HG03139 (cell line): ENCODE results near the gene EREG.
A peak's percentile ranks its signal among the peaks of the same experiment; 100 is the strongest.

Source experiments
- ATAC-seq: cut with Tn5 transposase; IDR thresholded peaks from one replicate; pipeline ENCODE4 v1.9.1; 2021; ENCODE audit not compliant: unreplicated experiment

EREG gene, protein sequence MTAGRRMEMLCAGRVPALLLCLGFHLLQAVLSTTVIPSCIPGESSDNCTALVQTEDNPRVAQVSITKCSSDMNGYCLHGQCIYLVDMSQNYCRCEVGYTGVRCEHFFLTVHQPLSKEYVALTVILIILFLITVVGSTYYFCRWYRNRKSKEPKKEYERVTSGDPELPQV

DNA sequence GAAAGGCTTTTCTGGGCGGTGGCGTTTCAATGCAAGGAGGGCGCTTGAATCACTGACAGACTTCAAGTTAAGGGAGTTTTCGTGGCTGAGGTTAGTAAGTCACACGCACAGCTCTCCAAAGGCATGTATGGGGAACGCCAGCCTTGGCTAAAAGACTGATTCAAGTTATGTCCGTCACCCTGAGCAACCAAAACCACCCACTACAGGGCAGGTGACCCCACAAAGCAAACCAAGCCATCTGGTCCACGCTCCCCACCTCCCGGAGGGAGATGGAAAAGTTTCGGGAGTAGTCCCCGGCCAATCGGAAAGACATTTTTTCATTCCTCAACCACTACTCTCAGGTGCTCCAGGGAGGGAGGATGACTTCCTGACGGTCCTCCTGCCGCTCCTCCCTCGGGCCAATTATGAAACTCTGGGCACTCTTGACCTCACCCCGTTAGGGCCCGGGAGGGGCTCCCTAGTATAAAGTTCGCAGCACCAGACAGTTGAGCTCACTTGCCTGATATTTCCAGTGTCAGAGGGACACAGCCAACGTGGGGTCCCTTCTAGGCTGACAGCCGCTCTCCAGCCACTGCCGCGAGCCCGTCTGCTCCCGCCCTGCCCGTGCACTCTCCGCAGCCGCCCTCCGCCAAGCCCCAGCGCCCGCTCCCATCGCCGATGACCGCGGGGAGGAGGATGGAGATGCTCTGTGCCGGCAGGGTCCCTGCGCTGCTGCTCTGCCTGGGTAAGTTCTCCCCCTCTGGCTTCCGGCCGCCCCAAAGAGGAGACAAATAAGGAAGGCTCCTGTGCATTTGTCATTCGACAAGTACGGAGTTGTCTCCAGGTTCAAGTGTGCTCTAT, at the start of gene EREG:
TSS of gene EREG (plus strand) at position 494 of the 840 bp plus-strand sequence. CDS start at position 658, 164 bp downstream.
- peak; percentile 53 for ATAC-seq

DNA sequence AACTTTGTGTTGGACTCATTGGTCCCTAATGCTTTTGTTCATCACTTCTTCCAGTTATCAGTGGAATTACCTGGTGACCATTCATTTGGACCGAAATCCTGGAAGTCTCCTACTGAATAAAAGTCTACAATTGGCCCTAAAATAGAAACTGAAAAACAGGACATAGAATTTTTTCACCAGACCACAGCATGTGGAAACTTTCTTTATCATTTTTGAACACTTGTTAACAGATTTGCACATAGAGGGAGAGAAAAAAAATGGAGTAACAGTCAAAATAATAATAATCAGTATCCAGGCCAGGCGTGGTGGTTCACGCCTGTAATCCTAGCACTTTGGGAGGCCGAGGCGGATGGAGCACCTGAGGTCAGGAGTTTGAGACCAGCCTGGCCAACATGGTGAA, 49.6 kb upstream of the EREG start:
- no peak for ATAC-seq

DNA sequence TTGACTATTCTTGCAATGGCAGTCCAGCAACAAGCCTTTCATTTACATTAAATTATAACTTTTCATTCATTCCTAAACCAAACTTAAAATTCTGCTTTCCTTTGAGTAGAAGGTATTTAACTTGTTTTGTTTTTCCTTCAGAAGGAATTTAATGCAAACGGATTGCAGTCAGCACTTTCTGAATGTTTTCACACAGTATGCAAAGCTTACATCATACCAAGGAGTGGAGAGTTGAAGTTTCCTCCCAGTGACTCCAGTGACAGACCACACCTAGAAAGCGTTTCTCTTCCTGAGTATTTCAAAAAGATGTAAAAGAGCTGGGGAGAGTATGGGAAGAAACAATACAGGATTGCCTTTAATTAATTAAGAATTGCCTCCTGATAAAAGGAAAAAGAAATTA, 48.5 kb upstream of the EREG start:
- no peak for ATAC-seq

DNA sequence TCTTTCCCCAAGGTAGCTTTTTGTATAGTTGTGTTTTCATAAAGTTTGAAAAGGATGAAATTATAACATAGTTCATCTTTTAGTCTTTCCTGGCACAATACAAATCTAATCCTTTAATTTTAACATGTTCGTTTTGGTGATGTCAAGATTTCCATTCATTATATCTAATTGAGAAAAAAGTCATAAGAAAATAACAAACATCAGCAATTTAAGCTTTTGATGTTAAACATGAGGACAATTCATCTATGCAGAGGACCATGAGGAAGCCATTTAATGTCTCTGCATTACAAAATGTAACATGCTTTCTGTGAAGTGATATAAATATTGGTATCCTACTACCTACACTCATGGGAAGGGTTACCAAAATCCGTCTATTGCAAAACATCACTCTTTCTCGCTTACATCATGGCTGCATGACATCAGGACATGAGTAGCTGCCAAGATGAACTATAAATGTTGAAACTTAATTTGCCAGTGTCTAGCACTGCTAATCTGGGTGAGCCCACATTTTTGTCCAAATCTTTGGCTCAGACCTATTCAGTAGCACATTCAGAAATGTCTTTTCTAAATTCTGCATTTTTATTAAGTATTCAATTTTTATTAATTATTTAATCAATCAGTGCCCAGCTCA, 47.2 kb upstream of the EREG start:
- ATAC-seq, result no peak

DNA sequence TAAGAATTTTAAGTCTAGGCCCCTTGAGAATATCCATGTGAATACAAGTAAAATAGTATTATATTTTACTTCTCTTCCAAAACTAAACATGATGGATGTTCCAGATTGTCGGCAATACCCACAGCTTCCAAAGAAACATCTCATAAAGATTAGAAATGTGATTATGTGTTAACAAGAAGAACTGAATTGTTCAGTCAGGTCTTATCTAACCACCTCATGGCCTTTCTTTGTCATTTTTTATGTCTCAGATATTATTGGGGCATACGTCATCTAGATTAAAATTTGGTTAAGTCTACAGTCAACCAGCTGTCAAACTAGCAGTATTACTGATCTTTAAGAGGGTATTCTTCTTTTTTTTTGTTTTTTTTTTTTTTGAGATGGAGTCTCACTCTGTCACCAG, 46.7 kb upstream of the EREG start:
- no peak for ATAC-seq

DNA sequence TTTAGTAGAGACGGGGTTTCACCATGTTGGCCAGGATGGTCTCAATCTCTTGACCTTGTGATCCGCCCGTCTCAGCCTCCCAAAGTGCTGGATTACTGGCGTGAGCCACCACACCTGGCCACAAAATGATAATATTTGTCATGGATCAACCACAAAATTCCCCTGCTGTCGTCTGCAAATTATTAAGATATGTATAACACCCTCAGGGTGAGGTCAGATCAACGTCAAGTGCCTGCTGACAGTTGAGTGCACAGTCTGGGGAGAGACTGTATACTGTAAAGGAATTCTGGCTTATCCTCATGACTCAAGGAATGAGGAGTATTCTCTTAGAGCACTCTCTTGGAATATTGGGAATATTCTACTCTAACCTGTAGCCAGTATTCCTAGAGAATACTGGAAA, 45.5 kb upstream of the EREG start:
- ATAC-seq, result no peak

DNA sequence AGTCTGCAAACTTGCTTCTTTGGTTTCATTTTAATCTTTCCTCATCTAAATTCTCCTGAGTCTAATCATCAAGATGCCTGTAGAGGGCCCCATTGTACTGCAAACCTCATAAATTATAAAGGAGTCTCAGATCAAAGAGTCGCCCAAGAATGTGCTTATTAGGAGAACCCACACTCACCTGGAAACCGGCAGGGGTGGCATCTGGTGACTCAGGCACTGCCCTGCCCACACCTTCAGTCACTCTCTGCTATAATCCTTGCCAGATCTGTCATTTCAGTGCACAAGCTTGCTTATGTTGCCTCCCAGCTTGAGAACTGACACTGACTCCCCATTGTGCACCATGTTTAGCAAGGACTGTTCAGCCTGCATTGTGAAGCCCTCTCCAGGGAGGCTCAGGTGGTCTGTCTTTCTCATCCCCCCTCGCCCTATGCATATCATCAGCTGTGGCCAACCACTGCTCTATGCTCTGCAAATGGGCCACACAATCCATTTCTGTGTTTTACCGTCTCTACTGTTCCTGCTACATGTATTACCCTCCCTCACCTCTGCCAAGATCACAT, 44.3 kb upstream of the EREG start:
- no peak for ATAC-seq

DNA sequence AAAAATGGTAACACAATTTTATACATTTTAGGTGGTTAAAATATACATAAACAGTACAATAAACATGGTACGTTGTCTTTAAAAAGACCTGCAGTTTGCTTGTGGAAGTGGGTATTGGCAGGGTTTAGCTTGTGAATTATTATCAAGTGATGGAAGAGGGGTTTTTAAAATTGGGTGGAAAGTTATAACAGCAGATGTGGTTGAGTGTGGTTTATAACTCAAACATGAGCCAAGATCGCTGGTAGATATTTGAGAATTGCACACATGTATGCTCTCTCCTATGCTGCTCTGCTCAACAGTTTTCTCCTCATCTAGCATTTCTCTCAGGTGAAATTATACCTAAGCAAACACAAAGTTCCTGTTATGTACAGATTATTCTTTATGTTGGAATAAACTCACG, 42.6 kb upstream of the EREG start:
- no peak for ATAC-seq

DNA sequence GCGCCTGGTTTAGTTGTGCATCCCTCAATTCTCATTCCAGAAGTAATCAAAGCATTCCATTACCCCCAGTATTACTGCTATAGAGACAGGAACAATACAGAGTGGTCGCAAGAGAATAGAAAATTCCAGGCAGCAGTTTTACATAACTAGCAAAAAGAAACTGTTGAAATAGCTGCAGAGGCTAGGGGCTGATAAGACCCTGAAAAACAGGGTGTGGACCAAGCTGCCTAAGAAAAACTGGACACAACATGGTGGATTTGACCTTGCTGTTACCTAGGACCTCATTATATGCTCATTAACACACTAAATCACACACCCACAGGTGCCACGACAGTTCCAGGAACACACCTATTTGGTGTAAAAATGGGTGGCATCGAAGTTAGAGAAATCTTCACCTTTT, 41.3 kb upstream of the EREG start:
- no peak for ATAC-seq

DNA sequence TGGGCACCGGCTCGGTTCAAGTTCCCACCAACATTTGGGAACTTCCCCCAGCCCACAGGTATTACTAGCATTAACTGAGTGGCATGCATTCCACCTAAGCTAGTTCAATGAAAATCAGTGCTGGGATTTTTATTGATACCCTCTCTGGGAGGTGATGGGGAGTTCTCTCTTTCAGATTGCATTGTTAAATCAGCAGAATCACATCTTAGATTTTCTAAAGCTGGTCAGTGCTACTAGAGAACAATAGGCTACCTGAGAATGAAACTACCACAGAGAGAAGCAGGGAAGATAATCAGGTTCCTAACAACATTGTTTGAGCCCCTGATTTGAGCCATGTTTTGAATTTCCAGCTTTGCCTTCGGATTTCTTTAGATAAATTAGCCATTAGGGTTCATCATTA, 40.7 kb upstream of the EREG start:
- no peak for ATAC-seq

DNA sequence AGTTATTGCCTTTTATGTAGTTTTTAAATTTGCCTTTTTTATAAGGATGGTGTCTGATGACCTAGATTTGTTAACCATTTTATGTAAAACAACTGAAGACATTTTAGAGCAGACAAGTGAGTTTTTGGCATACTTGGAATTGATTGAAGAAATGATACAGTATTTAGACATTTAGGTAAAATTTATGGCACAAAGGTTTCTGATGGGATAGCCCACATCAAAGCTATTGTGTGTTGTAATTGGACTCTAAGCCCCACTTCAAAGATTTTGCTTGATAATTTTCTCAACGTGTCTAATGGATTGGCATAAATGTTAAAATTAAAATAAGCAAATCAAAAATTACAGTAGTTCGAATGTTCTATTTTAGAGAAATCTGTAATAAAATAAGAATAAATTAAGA, 39.1 kb upstream of the EREG start:
- ATAC-seq, result no peak

DNA sequence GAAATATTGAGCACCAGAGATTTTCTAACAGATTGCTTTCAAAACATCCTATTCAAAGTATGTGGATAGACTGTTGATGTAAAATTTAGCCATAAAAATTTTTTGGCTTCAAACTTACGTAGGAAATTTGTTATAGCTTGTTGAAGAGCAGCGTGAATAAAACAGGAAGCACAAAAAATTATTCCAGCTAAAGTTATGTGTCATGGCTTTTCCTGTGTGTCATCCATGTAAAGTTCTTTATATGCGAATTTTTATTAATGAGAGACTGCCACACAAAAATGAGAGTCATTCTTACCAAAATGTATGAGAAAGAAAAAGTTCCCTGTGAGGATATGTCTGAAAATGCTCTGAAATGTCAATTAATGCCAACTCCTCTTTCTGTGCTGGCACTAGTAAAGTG, 37.2 kb upstream of the EREG start:
- ATAC-seq, result no peak

DNA sequence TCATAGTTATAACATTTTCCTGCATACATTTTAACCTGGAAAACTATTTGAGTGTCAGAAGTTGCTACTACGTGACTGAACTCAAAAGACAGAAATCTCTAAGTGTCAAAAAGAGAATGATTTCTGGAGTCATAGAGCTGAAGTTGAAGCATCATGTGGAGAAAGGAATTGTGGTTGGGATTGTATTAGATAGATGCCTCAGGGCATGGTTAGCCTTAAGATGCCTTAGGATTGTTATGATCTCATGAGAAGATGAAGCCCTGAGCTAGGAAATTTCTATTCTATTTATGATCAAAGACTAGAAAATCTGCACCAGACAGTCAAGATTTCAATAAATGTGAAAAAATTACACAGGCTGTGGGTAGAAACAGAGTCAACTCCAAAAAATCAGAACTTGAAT, 36.4 kb upstream of the EREG start:
- ATAC-seq, result no peak

DNA sequence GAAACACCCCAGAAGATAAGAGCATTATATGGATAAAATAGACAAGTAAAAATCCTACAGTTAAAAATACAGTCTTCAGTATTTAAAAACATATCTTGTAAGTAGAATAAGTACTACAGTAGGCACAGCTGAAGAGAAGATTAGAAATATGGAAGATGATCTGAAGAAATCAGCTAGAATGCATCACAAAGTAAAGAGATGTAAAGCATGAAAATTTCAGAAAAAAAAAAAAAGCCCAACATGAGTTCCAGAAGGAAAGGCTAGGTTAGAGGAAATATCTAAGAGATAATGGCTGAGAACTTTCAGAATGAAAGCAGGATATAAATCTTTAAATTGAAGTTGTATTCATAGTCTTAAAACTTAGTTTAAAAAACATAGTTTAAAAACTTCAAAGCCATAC, 35.6 kb upstream of the EREG start:
- ATAC-seq, result no peak

DNA sequence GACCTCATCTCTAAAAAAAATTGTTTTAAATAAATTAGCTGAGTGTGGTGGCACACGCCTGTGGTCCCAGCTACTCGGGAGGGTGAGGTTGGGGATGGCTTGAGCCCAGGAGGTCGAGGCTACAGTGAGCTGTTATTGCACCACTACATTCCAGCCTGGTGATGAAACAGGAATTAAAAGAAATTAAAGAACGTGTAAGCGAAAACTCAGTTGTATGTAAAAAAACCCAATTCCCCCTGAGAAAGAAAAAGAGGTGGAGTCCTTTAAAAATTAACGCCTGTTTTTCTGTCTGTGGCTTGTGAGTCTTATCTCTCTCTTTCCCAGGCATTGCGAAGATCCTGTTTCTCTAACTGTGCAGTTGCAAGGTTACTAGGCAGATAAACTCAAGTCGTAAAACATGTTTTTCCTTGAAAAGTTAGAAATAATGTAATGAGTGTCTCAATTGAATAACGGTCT, 34.6 kb upstream of the EREG start:
- no peak for ATAC-seq

DNA sequence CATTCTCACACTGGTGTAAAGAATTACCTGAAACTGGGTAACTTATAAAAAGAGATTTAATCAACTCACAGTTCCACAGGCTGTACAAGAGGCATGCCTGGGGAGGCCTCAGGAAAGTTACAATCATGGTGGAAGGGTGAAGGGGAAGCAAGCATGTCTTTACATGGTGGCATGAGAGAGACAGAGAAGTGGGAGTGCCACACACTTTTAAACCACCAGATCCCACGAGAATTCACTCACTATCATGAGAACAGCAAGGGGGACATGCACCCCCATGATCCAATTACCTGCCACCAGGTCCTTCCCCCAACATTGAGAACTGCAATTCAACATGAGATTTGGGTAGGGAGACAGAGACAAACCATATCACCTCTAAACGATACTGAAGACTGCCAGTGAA, 33.7 kb upstream of the EREG start:
- ATAC-seq, result no peak

DNA sequence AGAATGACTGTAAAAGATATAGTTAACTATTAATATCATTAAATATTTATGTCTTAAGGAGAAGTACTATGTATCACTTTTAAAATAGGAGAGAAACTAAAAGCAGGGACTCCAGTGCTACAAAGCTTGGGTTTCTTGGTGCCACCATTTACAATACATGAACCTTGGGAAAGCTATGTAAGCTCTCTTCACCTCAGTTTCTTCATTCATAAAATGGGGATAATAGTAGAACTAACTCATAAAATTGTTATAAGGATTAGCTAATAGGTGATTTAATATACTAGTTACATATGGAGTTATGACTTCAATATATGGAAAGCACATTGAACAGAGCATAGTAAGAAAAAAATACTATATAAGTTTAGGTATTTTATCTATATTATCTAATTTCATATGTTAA, 33.0 kb upstream of the EREG start:
- ATAC-seq, result no peak

DNA sequence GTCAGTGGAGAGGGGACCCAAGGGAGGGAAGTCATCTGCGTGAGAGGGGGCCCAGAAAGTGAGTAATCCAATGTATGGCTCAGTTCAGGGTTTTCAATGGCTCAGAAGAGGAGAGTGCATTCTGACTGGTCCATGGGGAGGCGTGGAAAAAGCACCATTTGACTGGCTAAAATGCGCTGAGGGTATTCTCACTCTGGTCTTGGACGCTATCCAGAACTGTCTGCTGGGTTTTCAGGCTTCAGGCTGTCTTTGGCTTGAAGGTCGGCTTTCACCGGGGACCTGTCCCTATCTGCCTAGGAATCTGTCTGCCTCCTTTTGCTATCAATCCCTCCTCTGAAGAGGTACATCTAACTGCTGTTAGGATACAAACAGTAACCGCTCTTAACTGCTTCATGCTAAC, 30.3 kb upstream of the EREG start:
- ATAC-seq, result no peak

DNA sequence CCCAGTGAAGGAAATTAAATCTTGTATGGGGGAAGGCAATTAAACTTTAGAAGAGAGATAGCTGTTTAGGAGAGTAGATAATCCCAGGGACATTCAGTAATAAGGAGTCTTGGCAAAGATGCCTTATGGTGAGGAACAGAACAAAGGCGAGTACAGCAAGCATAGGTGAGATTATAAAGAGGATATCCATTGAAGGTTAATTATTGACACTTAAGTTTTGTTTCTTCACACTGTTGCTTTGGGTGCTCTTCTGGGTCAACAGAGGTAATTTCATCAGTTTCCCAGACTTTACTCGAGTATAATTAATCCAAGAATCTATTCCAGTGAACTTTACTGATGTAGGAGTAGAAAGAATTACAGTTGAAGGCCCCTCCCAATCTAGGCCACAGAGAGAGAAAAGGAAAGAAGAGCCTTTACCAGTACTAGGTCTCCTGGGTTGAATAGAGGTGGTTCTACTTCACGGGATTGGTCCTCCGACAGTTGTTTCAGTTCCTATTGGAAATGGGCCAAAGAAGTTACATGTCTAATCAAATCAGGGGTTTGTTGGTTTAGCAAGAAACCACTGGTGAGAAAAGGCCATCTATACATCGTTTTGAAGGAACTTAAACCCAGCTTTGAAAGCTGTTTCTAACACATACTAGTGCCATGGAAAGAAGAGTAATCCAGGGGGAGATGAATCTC, 29.5 kb upstream of the EREG start:
- peak; percentile 88 for ATAC-seq

DNA sequence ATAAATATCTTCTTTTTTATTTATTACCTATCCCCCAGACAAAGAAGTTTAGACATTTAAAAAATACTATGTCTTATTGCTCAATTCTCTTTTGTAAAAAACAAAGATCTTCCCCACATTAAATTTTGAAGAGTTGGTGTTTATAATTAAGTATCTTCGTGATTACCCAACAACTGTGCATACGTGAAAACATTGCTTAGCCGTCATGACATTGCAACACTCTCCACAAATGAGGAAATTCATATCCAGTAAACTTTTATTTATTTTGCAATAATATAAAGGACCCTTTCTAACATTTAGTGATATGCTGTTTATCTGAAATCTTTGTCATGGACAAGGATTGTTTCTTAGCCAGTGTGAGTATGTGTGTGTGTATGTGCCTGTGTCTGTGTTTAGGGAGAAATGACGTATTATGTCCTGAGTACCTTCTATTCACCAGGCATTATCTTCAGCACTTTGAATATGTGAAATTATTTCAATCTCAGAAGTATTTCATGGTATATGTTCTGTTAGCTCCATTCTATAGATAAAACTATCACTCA, 26.1 kb upstream of the EREG start:
- no peak for ATAC-seq

DNA sequence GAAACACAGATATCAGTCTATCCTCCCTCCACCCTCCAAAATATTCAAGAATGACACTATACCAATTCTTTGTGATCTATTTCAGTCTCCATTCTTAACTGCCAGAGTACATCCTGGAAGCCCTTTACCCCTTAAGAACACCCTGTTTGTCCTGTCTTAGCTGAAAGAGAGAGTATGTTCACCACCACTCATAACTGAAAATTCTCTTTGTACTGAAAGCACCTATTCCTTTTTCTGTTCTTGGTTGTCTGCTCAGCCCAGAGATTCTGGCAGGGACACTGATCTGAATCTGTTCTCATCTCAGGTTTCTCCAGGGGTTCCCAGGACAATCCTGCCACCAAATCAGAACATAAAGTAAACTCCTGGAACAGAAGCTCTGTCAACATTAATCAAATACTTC, 25.4 kb upstream of the EREG start:
- no peak for ATAC-seq
